ENCODE results near the gene SLC2A4. TPM values are rescaled to one million over a fixed set of nuclear protein-coding genes. Genes with fewer than 3 reads are reported as not detected.

SLC2A4 gene
- total RNA-seq, 2 donors from 2014 or later: 1.2 to 7.7 TPM

- Histone ChIP-seq H3K27ac (peak within 1 kb of the TSS; percentile 90 to 98), H3K36me3 (peaks cover 61% of the 10 kb centered on the region), H3K4me3 (peak within 1 kb of the TSS; percentile 99), H3K4me1 (ENCODE audit: control insufficient read depth in 1 of 2, low read depth in 2 of 2) (peaks cover 22 to 40% of the 10 kb centered on the region in 2 donors), H3K9me3 (no peaks in the 10 kb centered on the region), H3K27me3 (replicated peaks; ENCODE audit: insufficient read depth) (no peaks in the 10 kb centered on the region)
- peak; percentile 75 for DNase-seq (ENCODE audit: low spot score)
- TF ChIP-seq CTCF (IDR thresholded peaks at IDR 0.05): no peak
- ATAC-seq (ENCODE audit: insufficient number of reproducible peaks, low FRiP score, low read depth): peak; percentile 58
These were observed 33.4 kb downstream of the SLC2A4 start, which contains the start of gene GPS2 for GRCh38 chr17:7314719-7315569. Gene GPS2, minus strand, starts transcription at chr17:7315360. Its CDS starts 308 bp downstream, at chr17:7315052.

GRCh38 chr17:7315570-7316235 is 34.2 kb downstream of the SLC2A4 start:
- DNase-seq (ENCODE audit: low spot score): no peak
- no peak for ATAC-seq (ENCODE audit: insufficient number of reproducible peaks, low FRiP score, low read depth)
- H3K9me3 ChIP-seq: no peaks in the 10 kb centered on the region
- H3K27ac ChIP-seq: peak overlapping the region; percentile 90 to 98
- H3K4me1 ChIP-seq (ENCODE audit: control insufficient read depth in 1 of 2, low read depth in 2 of 2): peaks cover 20 to 34% of the 10 kb centered on the region in 2 donors
- TF ChIP-seq CTCF (IDR thresholded peaks at IDR 0.05): no peak
- peaks cover 61% of the 10 kb centered on the region for H3K36me3 ChIP-seq
- no peaks in the 10 kb centered on the region for H3K27me3 ChIP-seq (replicated peaks; ENCODE audit: insufficient read depth)
- peak overlapping the region; percentile 99 for H3K4me3 ChIP-seq

- no peak for TF ChIP-seq CTCF (IDR thresholded peaks at IDR 0.05)
- Histone ChIP-seq H3K27ac (no peak overlapping the region), H3K4me1 (ENCODE audit: control insufficient read depth in 1 of 2, low read depth in 2 of 2) (peaks cover 20 to 30% of the 10 kb centered on the region in 2 donors), H3K9me3 (no peaks in the 10 kb centered on the region), H3K27me3 (replicated peaks; ENCODE audit: insufficient read depth) (no peaks in the 10 kb centered on the region), H3K4me3 (no peak overlapping the region), H3K36me3 (peaks cover 63% of the 10 kb centered on the region)
- ATAC-seq (ENCODE audit: insufficient number of reproducible peaks, low FRiP score, low read depth) (no peak), DNase-seq (ENCODE audit: low spot score) (no peak)
These were observed 35.8 kb downstream of the SLC2A4 start for GRCh38 chr17:7317161-7317803.

GRCh38 chr17:7318121-7318860 is 36.8 kb downstream of the SLC2A4 start:
- H3K4me3 ChIP-seq: no peak overlapping the region
- H3K9me3 ChIP-seq: no peaks in the 10 kb centered on the region
- H3K4me1 ChIP-seq (ENCODE audit: control insufficient read depth in 1 of 2, low read depth in 2 of 2): peaks cover 20 to 21% of the 10 kb centered on the region in 2 donors
- ATAC-seq (ENCODE audit: insufficient number of reproducible peaks, low FRiP score, low read depth) (no peak), DNase-seq (ENCODE audit: low spot score) (no peak)
- TF ChIP-seq CTCF (IDR thresholded peaks at IDR 0.05): no peak
- H3K27ac ChIP-seq: no peak overlapping the region
- H3K27me3 ChIP-seq (replicated peaks; ENCODE audit: insufficient read depth): no peaks in the 10 kb centered on the region
- peaks cover 63% of the 10 kb centered on the region for H3K36me3 ChIP-seq
